K562 (cell line): Measurements from ENCODE around the gene NLRP12. TPM values are rescaled to one million over a fixed set of nuclear protein-coding genes. Genes with fewer than 3 reads are reported as not detected.

Source experiments
- MAFF ChIP-seq: IDR thresholded peaks from 2 replicates; pipeline ENCODE4 v1.6.1; 2012; ENCODE audit warnings: low read length, improper control_type of control experiment
- MYBL2 ChIP-seq, 2 experiments: fragments of 450-650 bp in 1 of 2; sonication (generic) in 1 of 2; formaldehyde crosslinking in 1 of 2; IDR thresholded peaks; 2 replicates each; pipeline versions ENCODE4 v1.6.1 to v1.8.1; 2017 to 2022; ENCODE audit warnings: borderline replicate concordance in 1 of 2, inconsistent platforms in 1 of 2, low read depth in 1 of 2, mild to moderate bottlenecking in 1 of 2, missing genetic modification reagents in 1 of 2, moderate library complexity in 1 of 2
- MYC ChIP-seq, 2 experiments: fragments of 250-450 bp in 1 of 2; sonication (Bioruptor Pico) in 1 of 2; IDR thresholded peaks; 2 replicates each; pipeline versions ENCODE4 v1.5.1 to v1.6.1; 2012 to 2021; ENCODE audit warnings: low read depth in 2 of 2, borderline replicate concordance in 1 of 2, improper control_type of control experiment in 1 of 2, low read length in 1 of 2, mild to moderate bottlenecking in 1 of 2, moderate library complexity in 1 of 2
- SMARCE1 ChIP-seq: fragments of 450-650 bp; IDR thresholded peaks from 2 replicates; pipeline ENCODE4 v1.7.1; 2016; ENCODE audit warnings: mild to moderate bottlenecking
- ZNF121 ChIP-seq: sonication (generic); formaldehyde crosslinking; conservative IDR thresholded peaks from 2 replicates; pipeline ENCODE4 v1.8.0; 2022; ENCODE audit warnings: missing genetic modification reagents
- ZNF318 ChIP-seq, 2 experiments: fragments of 450-650 bp; IDR thresholded peaks; 2 replicates each; pipeline ENCODE4 v1.6.1; 2016; ENCODE audit warnings: mild to moderate bottlenecking in 2 of 2, borderline replicate concordance in 1 of 2, low read depth in 1 of 2, moderate library complexity in 1 of 2
- ZNF609 ChIP-seq: sonication (generic); formaldehyde crosslinking; IDR thresholded peaks from 2 replicates; pipeline ENCODE4 v1.8.1; 2023; ENCODE audit warnings: missing genetic modification reagents, mild to moderate bottlenecking, borderline replicate concordance
- ZNF699 ChIP-seq: fragments of 250-450 bp; sonication (Bioruptor Pico); IDR thresholded peaks from 2 replicates; pipeline ENCODE4 v1.8.0; 2021; ENCODE audit warnings: mild to moderate bottlenecking, moderate library complexity; ENCODE audit not compliant: insufficient replicate concordance
- polyA plus RNA-seq, 8 experiments: library from polyadenylated mRNA; depleted of rRNA in 4 of 8; stranded (reverse) in 5 of 8; unstranded in 3 of 8; fragments of >200 nt; fragmentation: Nextera tagmentation in 2 of 8; fragmentation: Illumina TruSeq in 1 of 8; extraction: Ambion mirVana in 2 of 8; extraction: Trizol in 1 of 8; gene quantifications; 2 replicates each; pipeline versions ENCODE4 v1.2.1 to v1.2.3, GENCODE V29; 2011 to 2014; ENCODE audit warnings: inconsistent platforms in 1 of 8, missing spikeins in 1 of 8
- total RNA-seq, 7 experiments: library from RNA; depleted of rRNA in 6 of 7; stranded (reverse); fragments of >200 nt in 6 of 7; fragmentation: Illumina TruSeq in 2 of 7; extraction: Trizol in 2 of 7; gene quantifications; 2 replicates each; pipeline versions ENCODE4 v1.2.1 to v1.2.3, GENCODE V29; 2011 to 2021; ENCODE audit warnings: low replicate concordance in 1 of 7

The NLRP12 gene
- total and polyA plus RNA-seq, 9 of the 15 experiments (the other 6 are each of a cell fraction or from before 2014, with no cell fraction given) = not detected

GRCh38 chr19:53775524-53775923 lies 48.6 kb downstream of the NLRP12 start (continued):
- TF ChIP-seq ZNF318 (IDR thresholded peaks at IDR 0.05; ENCODE audit: borderline replicate concordance in 1 of 2, low read depth in 1 of 2) (no peak), ZNF121 (CRISPR knock-in tag) (no peak), ZNF699 (CRISPR knock-in tag) (no peak), MAFF (no peak), MYBL2 (IDR thresholded peaks at IDR 0.05; ENCODE audit: low read depth) (no peak), MYBL2 (CRISPR knock-in tag; IDR thresholded peaks at IDR 0.05; ENCODE audit: borderline replicate concordance) (no peak), SMARCE1 (no peak), MYC (IDR thresholded peaks at IDR 0.05; ENCODE audit: low read depth, low read length) (no peak), MYC (CRISPR knock-in tag; IDR thresholded peaks at IDR 0.05; ENCODE audit: borderline replicate concordance, low read depth) (no peak), ZNF609 (CRISPR knock-in tag) (no peak)
- TF ChIP-seq, all 486 proteins: peak for 0
